ENCODE data around the gene RASA3. TPM values are rescaled to one million over a fixed set of nuclear protein-coding genes. Genes with fewer than 3 reads are reported as not detected.
"Not testable (repeated sequence)": the region's sequence is repeated elsewhere in the genome, so short reads cannot be mapped to it uniquely, and the experiment has no call there.

The RASA3 gene
- 10 to 100 TPM; 36.9 to 39.3 TPM for total RNA-seq

GRCh38 chr13:114132419-114133121 lies at the start of gene RASA3:
Gene RASA3 (minus strand): TSS chr13:114132623. CDS start chr13:114132489, 134 bp downstream.
- ChIA-PET CTCF (no interaction called here), POLR2A (interaction anchor here (1.1 to 4.7 kb wide), 3 partner anchors 8 to 22 kb away, joined by 3 to 29 read pairs (median 19); no protein-coding TSS in a partner anchor)
- Mint-ChIP-seq H3K27ac (peak within 1 kb of the TSS; percentile 91), H3K27me3 (ENCODE audit: low read depth) (peaks cover 20% of the 10 kb centered on the region), H3K36me3 (ENCODE audit: low read depth) (peaks cover 22% of the 10 kb centered on the region), H3K9me3 (ENCODE audit: insufficient read depth) (no peaks in the 10 kb centered on the region), H3K4me1 (ENCODE audit: low read depth) (peaks cover 57% of the 10 kb centered on the region), H3K4me3 (peak within 1 kb of the TSS; percentile 96)
- peak; percentile 57 for ATAC-seq
- peak; percentile 61 for DNase-seq

GRCh38 chr13:114179087-114179658 lies 46.8 kb upstream of the RASA3 start, which contains the start of gene CFAP97D2:
Gene CFAP97D2 (plus strand): TSS chr13:114179257. CDS start chr13:114179331, 74 bp downstream.
- H3K4me1 Mint-ChIP-seq (ENCODE audit: low read depth), result peaks cover 15% of the 10 kb centered on the region

GRCh38 chr13:114177245-114178010 lies 45.0 kb upstream of the RASA3 start:
- H3K27me3 Mint-ChIP-seq (ENCODE audit: low read depth), result peaks cover 9% of the 10 kb centered on the region
- H3K36me3 Mint-ChIP-seq (ENCODE audit: low read depth), result peaks cover 5% of the 10 kb centered on the region
- no peak overlapping the region for H3K4me3 Mint-ChIP-seq
- ChIA-PET CTCF (no interaction called here), POLR2A (no interaction called here)
- peaks cover 11% of the 10 kb centered on the region for H3K9me3 Mint-ChIP-seq (ENCODE audit: insufficient read depth)
- no peak for DNase-seq
- no peak for ATAC-seq
- peaks cover 15% of the 10 kb centered on the region for H3K4me1 Mint-ChIP-seq (ENCODE audit: low read depth)
- no peak overlapping the region for H3K27ac Mint-ChIP-seq

More at GRCh38 chr13:114179087-114179658, 46.8 kb upstream of the RASA3 start, which contains the start of gene CFAP97D2:
- no peak within 1 kb of the TSS for H3K4me3 Mint-ChIP-seq
- ATAC-seq, result no peak
- no peak for DNase-seq
- H3K36me3 Mint-ChIP-seq (ENCODE audit: low read depth), result no peaks in the 10 kb centered on the region
- peaks cover 11% of the 10 kb centered on the region for H3K27me3 Mint-ChIP-seq (ENCODE audit: low read depth)
- ChIA-PET CTCF (no interaction called here), POLR2A (interaction anchor here (0.7 kb wide), 1 partner anchor 31 kb away, joined by 3 read pairs; no protein-coding TSS in a partner anchor)
- no peak within 1 kb of the TSS for H3K27ac Mint-ChIP-seq
- peaks cover 3% of the 10 kb centered on the region for H3K9me3 Mint-ChIP-seq (ENCODE audit: insufficient read depth)

- H3K4me3 Mint-ChIP-seq; H3K27me3 Mint-ChIP-seq (ENCODE audit: low read depth); H3K36me3 Mint-ChIP-seq (ENCODE audit: low read depth); POLR2A ChIA-PET; ATAC-seq; H3K27ac Mint-ChIP-seq; DNase-seq: not testable (repeated sequence)
- peaks cover 15% of the 10 kb centered on the region for H3K4me1 Mint-ChIP-seq (ENCODE audit: low read depth)
- peaks cover 14% of the 10 kb centered on the region for H3K9me3 Mint-ChIP-seq (ENCODE audit: insufficient read depth)
- CTCF ChIA-PET, result interaction anchor here (1.0 kb wide), 1 partner anchor 8 kb away, joined by 3 read pairs; no protein-coding TSS in a partner anchor
These were observed 44.0 kb upstream of the RASA3 start for GRCh38 chr13:114176359-114176902.

- ChIA-PET POLR2A (no interaction called here), CTCF (no interaction called here)
- no peak overlapping the region for H3K27ac Mint-ChIP-seq
- DNase-seq, result no peak
- peaks cover 3% of the 10 kb centered on the region for H3K4me1 Mint-ChIP-seq (ENCODE audit: low read depth)
- ATAC-seq, result no peak
- H3K9me3 Mint-ChIP-seq (ENCODE audit: insufficient read depth), result peaks cover 14% of the 10 kb centered on the region
- no peak overlapping the region for H3K4me3 Mint-ChIP-seq
- peaks cover 9% of the 10 kb centered on the region for H3K27me3 Mint-ChIP-seq (ENCODE audit: low read depth)
- H3K36me3 Mint-ChIP-seq (ENCODE audit: low read depth), result peaks cover 5% of the 10 kb centered on the region
These were observed 42.1 kb upstream of the RASA3 start for GRCh38 chr13:114174529-114174961.

- CTCF ChIA-PET, result interaction anchor here (1.2 kb wide), 2 partner anchors 12 to 15 kb away, joined by 4 read pairs; no protein-coding TSS in a partner anchor
- POLR2A ChIA-PET, result no interaction called here
- H3K27ac Mint-ChIP-seq, result no peak overlapping the region
- H3K4me3 Mint-ChIP-seq, result no peak overlapping the region
- peaks cover 3% of the 10 kb centered on the region for H3K4me1 Mint-ChIP-seq (ENCODE audit: low read depth)
- peaks cover 5% of the 10 kb centered on the region for H3K36me3 Mint-ChIP-seq (ENCODE audit: low read depth)
- H3K27me3 Mint-ChIP-seq (ENCODE audit: low read depth), result peaks cover 11% of the 10 kb centered on the region
- ATAC-seq (no peak), DNase-seq (no peak)
- H3K9me3 Mint-ChIP-seq (ENCODE audit: insufficient read depth), result peaks cover 14% of the 10 kb centered on the region
These were observed 41.3 kb upstream of the RASA3 start for GRCh38 chr13:114173745-114174144.

GRCh38 chr13:114173272-114173671 lies 40.8 kb upstream of the RASA3 start:
- CTCF ChIA-PET, result interaction anchor here (1.2 kb wide), 2 partner anchors 11 to 14 kb away, joined by 4 read pairs; no protein-coding TSS in a partner anchor
- Mint-ChIP-seq H3K4me3 (no peak overlapping the region), H3K36me3 (ENCODE audit: low read depth) (peaks cover 5% of the 10 kb centered on the region), H3K27me3 (ENCODE audit: low read depth) (peaks cover 7% of the 10 kb centered on the region), H3K27ac (no peak overlapping the region), H3K4me1 (ENCODE audit: low read depth) (peaks cover 3% of the 10 kb centered on the region), H3K9me3 (ENCODE audit: insufficient read depth) (peaks cover 14% of the 10 kb centered on the region)
- no peak for ATAC-seq
- DNase-seq, result no peak
- POLR2A ChIA-PET, result no interaction called here

GRCh38 chr13:114167885-114168284 lies 35.5 kb upstream of the RASA3 start:
- DNase-seq (no peak), ATAC-seq (no peak)
- Mint-ChIP-seq H3K4me1 (ENCODE audit: low read depth) (peaks cover 7% of the 10 kb centered on the region), H3K9me3 (ENCODE audit: insufficient read depth) (peaks cover 7% of the 10 kb centered on the region), H3K36me3 (ENCODE audit: low read depth) (peaks cover 1% of the 10 kb centered on the region), H3K27ac (no peak overlapping the region), H3K4me3 (no peak overlapping the region), H3K27me3 (ENCODE audit: low read depth) (peaks cover 10% of the 10 kb centered on the region)
- CTCF ChIA-PET, result interaction anchor here (1.0 to 1.5 kb wide), 2 partner anchors 9 to 10 kb away, joined by 3 read pairs; no protein-coding TSS in a partner anchor
- POLR2A ChIA-PET, result no interaction called here

- Mint-ChIP-seq H3K36me3 (ENCODE audit: low read depth) (no peaks in the 10 kb centered on the region), H3K27me3 (ENCODE audit: low read depth) (peaks cover 10% of the 10 kb centered on the region), H3K4me1 (ENCODE audit: low read depth) (peaks cover 11% of the 10 kb centered on the region), H3K4me3 (no peak overlapping the region), H3K27ac (no peak overlapping the region), H3K9me3 (ENCODE audit: insufficient read depth) (peaks cover 3% of the 10 kb centered on the region)
- ChIA-PET CTCF (interaction anchor here (1.5 kb wide), 1 partner anchor 10 kb away, joined by 3 read pairs; no protein-coding TSS in a partner anchor), POLR2A (no interaction called here)
- DNase-seq (no peak), ATAC-seq (no peak)
These were observed 35.0 kb upstream of the RASA3 start for GRCh38 chr13:114167426-114167825.

GRCh38 chr13:114166381-114167131 lies 34.1 kb upstream of the RASA3 start:
- no peaks in the 10 kb centered on the region for H3K36me3 Mint-ChIP-seq (ENCODE audit: low read depth)
- no peak for ATAC-seq
- H3K27ac Mint-ChIP-seq, result no peak overlapping the region
- H3K27me3 Mint-ChIP-seq (ENCODE audit: low read depth), result peaks cover 10% of the 10 kb centered on the region
- DNase-seq, result no peak
- peaks cover under 1% of the 10 kb centered on the region for H3K9me3 Mint-ChIP-seq (ENCODE audit: insufficient read depth)
- POLR2A ChIA-PET, result no interaction called here
- H3K4me3 Mint-ChIP-seq, result no peak overlapping the region
- CTCF ChIA-PET, result interaction anchor here (1.5 kb wide), 2 partner anchors 9 to 59 kb away, joined by 3 read pairs; no protein-coding TSS in a partner anchor
- peaks cover 19% of the 10 kb centered on the region for H3K4me1 Mint-ChIP-seq (ENCODE audit: low read depth)

All from activated CD8-positive, alpha-beta T cell treated with anti-CD3 and anti-CD28 coated beads, Interleukin-2, amount 10 ng/mL, durations not matched to agents 7 days and 5 days (primary cell).